ENCODE measurements around the gene BECN2. TPM values are rescaled to one million over a fixed set of nuclear protein-coding genes. Genes with fewer than 3 reads are reported as not detected.

BECN2 gene
- total RNA-seq, 1 experiment from 2014 or later = not detected

- Histone ChIP-seq H3K9me3 (ENCODE audit: control insufficient read depth, low read depth, low read length) (no peaks in the 10 kb centered on the region), H3T11ph (ENCODE audit: low read length) (no peak overlapping the region), H3K79me2 (ENCODE audit: insufficient read depth, low read length) (no peaks in the 10 kb centered on the region), H2AK5ac (ENCODE audit: insufficient read length, low read length) (no peak overlapping the region), H3K23ac (ENCODE audit: insufficient read length, low read depth, low read length) (no peak overlapping the region), H2BK120ac (ENCODE audit: low read depth, low read length, poor library complexity, severe bottlenecking) (no peak overlapping the region), H3K4ac (ENCODE audit: low read depth, low read length) (no peak overlapping the region), H3K27ac (ENCODE audit: insufficient read length, low read depth, low read length) (no peak overlapping the region), H4K5ac (ENCODE audit: insufficient read length, low read depth, low read length) (no peak overlapping the region), H2BK5ac (ENCODE audit: insufficient read length, low read length) (no peak overlapping the region), H2BK12ac (ENCODE audit: insufficient read length, low read depth, low read length) (no peak overlapping the region), H3K4me2 (ENCODE audit: insufficient read depth, insufficient read length, low read length) (no peak overlapping the region), H3K14ac (ENCODE audit: insufficient read depth, low read length) (no peak overlapping the region), H2BK20ac (ENCODE audit: low read depth, low read length, poor library complexity, severe bottlenecking) (no peak overlapping the region), H4K91ac (ENCODE audit: insufficient read length, low read depth, low read length) (no peak overlapping the region), H3K23me2 (ENCODE audit: insufficient read length, low read depth, low read length, poor library complexity, severe bottlenecking) (no peaks in the 10 kb centered on the region), H2AFZ (ENCODE audit: low read length) (no peak overlapping the region), H3K18ac (ENCODE audit: insufficient read length, low read depth, low read length) (no peak overlapping the region), H3K4me1 (ENCODE audit: insufficient read depth, low read length) (no peaks in the 10 kb centered on the region; the same call in 1 of the 2 replicates), H3K56ac (ENCODE audit: insufficient read length, low read depth, low read length) (no peak overlapping the region), H3K79me1 (ENCODE audit: insufficient read depth, low read depth, low read length, poor library complexity, severe bottlenecking) (no peaks in the 10 kb centered on the region), H3K9ac (ENCODE audit: extremely low read depth, insufficient read length, low read length) (no peak overlapping the region), H4K8ac (replicated peaks; ENCODE audit: insufficient read length, low read depth, low read length) (no peak overlapping the region), H2BK15ac (ENCODE audit: low read depth, low read length) (no peak overlapping the region), H3K27me3 (ENCODE audit: insufficient read depth, low read length) (no peaks in the 10 kb centered on the region), H4K20me1 (ENCODE audit: control insufficient read depth, insufficient read depth, insufficient read length) (no peaks in the 10 kb centered on the region)
- no CpG with 5 or more reads among the region's 5 CpGs for WGBS (ENCODE audit: extremely low coverage, insufficient read length, low lambda C conversion rate)
- H3K36me3 Mint-ChIP-seq (ENCODE audit: insufficient read depth in 1 of 3, low read depth in 3 of 3) = no peaks in the 10 kb centered on the region; a peak in 1 of 7 replicates
- H3K27me3 Mint-ChIP-seq (ENCODE audit: low read depth) = no peaks in the 10 kb centered on the region
- no peak for DNase-seq
- H3K27ac Mint-ChIP-seq = peak overlapping the region in 1 of 3 experiments; percentile 76; a peak in 1 of 7 replicates
- no peaks in the 10 kb centered on the region for H3K9me3 Mint-ChIP-seq
- no peak overlapping the region for H3K4me3 Mint-ChIP-seq
- no peak for TF ChIP-seq CTCF (conservative IDR thresholded peaks at IDR 0.05)
- H3K4me1 Mint-ChIP-seq = peaks cover 22 to 25% of the 10 kb centered on the region in 2 experiments
These were observed 48.4 kb downstream of the BECN2 start for GRCh38 chr1:242005866-242006535.

Measured in H9 (cell line).